Measurements from ENCODE around the gene FARSB.
A peak's percentile ranks its signal among the peaks of the same experiment; 100 is the strongest.

FARSB gene

DNA sequence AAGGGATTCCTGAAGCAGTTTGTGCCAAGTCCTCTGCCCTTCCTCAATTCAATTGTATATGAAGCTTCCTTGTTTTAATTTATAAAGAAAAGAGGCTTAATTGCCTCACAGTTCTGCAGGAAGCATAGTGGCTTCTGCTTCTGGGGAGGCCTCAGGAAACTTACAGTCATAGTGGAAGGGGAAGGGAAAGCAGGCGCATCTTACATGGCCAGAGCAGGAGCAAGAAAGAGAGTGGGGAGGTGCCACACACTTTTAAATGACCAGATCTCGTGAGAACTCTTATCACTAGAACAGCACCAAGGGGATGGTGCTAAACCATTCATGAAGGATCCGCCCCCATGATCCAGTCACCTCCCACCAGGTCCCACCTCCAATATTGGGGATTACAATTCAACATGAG, 117.4 kb downstream of the FARSB start:
- H3K36me3 Mint-ChIP-seq = no peaks in the 10 kb centered on the region
- H3K27me3 Mint-ChIP-seq = peaks cover 8 to 17% of the 10 kb centered on the region in 2 donors
- DNase-seq = peak; percentile 11
- peak; percentile 52 to 73 for ATAC-seq (replicated peaks)
- H3K4me1 Mint-ChIP-seq = peaks cover 5% of the 10 kb centered on the region in 2 donors
- H3K27ac Mint-ChIP-seq = no peak overlapping the region
- H3K9me3 Mint-ChIP-seq = peaks cover 3 to 4% of the 10 kb centered on the region in 2 donors
- H3K4me3 Mint-ChIP-seq = no peak overlapping the region

DNA sequence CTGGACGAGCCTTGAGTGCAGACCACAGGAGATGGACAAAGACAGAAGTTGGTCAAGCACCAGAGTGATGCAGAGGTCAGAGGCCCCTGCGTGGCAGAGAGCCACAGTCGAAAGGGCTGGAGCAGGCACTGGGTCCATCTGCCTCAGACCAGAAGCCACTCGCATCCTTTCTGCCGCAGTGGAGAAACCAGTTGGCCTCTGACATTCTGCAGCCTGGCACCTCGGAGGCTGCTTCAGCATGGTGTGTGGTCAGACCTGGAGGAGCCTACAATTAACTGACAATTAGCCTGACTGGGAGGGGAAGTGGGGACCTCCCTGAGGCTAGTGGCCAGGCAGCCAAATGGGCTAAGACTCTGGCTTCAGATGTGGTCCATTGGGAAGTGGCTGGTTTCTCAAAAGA, 120.4 kb downstream of the FARSB start:
- Mint-ChIP-seq H3K4me1 (peaks cover 5% of the 10 kb centered on the region in 2 donors), H3K9me3 (peaks cover 3 to 4% of the 10 kb centered on the region in 2 donors), H3K36me3 (no peaks in the 10 kb centered on the region), H3K27me3 (peaks cover 6 to 8% of the 10 kb centered on the region in 2 donors), H3K4me3 (no peak overlapping the region), H3K27ac (no peak overlapping the region)
- DNase-seq (no peak), ATAC-seq (replicated peaks) (no peak)

DNA sequence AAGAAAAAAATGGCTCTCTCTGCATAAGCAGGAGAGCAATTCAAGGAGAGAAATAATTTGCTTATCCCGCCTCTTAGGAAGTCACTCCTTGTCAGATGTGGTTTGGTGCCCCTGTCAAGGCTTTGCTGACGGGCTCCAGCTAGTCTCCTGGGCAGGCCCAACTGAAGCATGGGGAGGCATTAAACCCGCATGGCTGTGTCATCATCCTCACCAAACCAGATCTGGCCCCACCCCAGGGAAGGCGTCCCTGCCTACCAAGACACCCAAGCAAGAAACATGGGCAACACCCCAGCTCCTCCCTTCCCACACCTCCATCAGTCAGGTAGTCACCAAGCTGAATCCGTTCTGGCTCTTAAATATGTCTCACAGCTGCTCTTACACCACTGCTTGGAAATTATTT, 123.6 kb downstream of the FARSB start:
- H3K9me3 Mint-ChIP-seq = no peaks in the 10 kb centered on the region
- peaks cover 0 to 4% of the 10 kb centered on the region in 2 donors for H3K27me3 Mint-ChIP-seq
- ATAC-seq (replicated peaks) (no peak), DNase-seq (no peak)
- no peaks in the 10 kb centered on the region for H3K36me3 Mint-ChIP-seq
- H3K4me1 Mint-ChIP-seq = no peaks in the 10 kb centered on the region
- no peak overlapping the region for H3K4me3 Mint-ChIP-seq
- no peak overlapping the region for H3K27ac Mint-ChIP-seq

DNA sequence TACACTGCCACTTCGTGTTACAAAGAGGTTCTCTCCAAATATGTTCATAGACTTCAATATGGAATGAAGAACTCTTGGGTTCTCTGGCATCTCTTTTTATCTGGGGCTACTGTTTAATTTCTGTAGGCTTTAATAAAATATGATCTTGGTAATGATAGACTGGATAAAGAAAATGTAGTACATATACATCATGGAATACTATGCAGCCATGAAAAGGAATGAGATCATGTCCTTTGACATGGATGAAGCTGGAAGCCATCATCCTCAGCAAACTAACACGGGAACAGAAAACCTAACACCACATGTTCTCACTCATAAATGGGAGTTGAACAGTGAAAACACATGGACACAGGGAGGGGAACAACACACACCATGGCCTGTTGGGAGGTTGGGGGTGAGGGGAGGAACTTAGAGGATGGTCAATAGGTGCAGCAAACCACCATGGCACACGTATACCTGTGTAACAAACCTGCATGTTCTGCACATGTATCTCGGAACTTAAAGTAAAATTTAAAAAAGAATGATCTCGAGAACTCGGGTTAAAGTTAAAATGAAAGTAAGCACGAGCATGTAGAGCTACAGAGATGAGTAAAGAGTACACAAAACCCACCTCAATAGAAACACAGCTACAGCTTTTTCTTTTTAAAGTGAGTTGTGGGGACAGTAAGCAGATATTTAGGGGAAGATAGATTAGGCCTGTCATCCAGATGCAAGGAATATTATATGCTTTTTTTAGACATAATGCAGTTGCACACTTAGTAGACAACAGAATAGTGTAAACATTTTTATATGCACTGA, 129.2 kb downstream of the FARSB start:
- peaks cover 0 to 3% of the 10 kb centered on the region in 2 donors for H3K9me3 Mint-ChIP-seq
- H3K27ac Mint-ChIP-seq = no peak overlapping the region
- no peak overlapping the region for H3K4me3 Mint-ChIP-seq
- no peak for ATAC-seq (replicated peaks)
- H3K36me3 Mint-ChIP-seq = peaks cover 0 to 13% of the 10 kb centered on the region in 2 donors
- no peaks in the 10 kb centered on the region for H3K27me3 Mint-ChIP-seq
- DNase-seq = no peak
- no peaks in the 10 kb centered on the region for H3K4me1 Mint-ChIP-seq

DNA sequence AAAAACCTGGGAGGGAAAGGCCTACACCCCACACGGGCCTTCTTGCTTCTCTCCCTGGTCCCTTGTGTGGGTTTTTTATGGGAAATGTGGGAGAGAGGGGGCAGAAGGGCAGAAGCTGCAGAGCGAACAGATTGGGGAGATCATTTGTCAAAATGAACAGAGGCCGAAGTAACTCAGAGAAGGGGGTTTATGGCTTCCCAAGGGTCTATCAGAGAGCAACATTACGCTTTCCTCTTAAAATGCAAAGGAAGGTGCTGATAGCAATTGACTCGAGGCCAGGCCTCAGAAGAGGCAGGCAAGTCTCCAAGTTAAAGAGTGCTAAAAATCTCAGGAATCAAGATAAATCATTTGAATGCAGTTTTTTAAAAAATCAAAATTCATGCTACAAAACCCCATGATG, 130.1 kb downstream of the FARSB start:
- H3K27ac Mint-ChIP-seq = no peak overlapping the region
- no peak for ATAC-seq (replicated peaks)

DNA sequence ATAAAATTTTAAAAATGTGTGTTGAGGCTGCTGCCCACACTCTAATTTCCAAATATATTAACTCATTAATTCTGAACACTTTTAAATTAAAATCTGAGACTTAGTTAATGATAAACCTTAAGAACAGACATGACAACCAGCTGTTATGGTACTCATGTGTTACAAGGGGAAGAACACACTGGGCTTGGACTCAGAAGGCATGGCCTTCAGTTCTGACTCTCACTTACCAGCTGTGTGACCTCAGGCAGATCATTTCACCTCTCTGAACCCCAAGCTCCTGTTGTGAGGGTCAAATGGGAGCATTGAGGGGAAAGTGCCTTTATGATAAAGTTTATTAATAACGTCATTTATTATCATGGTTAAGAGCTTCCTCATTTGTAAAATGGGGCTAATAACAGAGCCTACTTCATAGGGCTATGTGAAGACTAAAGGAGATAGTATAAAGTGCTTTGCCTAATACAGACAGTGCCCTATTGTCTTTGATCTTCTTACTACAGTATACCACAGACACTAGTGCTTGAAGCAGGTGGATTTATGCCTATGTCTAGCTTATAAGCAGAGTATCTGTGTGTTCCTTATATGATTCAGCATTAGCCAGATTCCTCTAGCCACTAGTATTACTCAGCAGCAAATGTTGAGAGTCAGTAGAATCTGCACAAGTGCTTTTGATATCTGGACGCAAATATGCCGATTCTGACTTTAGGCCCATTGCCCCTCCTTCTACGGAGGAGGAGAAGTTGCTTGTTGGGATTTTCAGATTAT, 131.9 kb downstream of the FARSB start:
- H3K27me3 Mint-ChIP-seq = no peaks in the 10 kb centered on the region
- no peaks in the 10 kb centered on the region for H3K4me1 Mint-ChIP-seq
- no peak overlapping the region for H3K27ac Mint-ChIP-seq
- H3K4me3 Mint-ChIP-seq = no peak overlapping the region
- peaks cover 0 to 13% of the 10 kb centered on the region in 2 donors for H3K36me3 Mint-ChIP-seq
- peaks cover 0 to 3% of the 10 kb centered on the region in 2 donors for H3K9me3 Mint-ChIP-seq
- no peak for ATAC-seq (replicated peaks)
- no peak for DNase-seq

More for the DNA sequence above, 130.1 kb downstream of the FARSB start:
- H3K4me3 Mint-ChIP-seq = no peak overlapping the region
- H3K4me1 Mint-ChIP-seq = no peaks in the 10 kb centered on the region
- H3K36me3 Mint-ChIP-seq = peaks cover 0 to 13% of the 10 kb centered on the region in 2 donors
- no peaks in the 10 kb centered on the region for H3K27me3 Mint-ChIP-seq
- H3K9me3 Mint-ChIP-seq = peaks cover 0 to 3% of the 10 kb centered on the region in 2 donors
- no peak for DNase-seq

DNA sequence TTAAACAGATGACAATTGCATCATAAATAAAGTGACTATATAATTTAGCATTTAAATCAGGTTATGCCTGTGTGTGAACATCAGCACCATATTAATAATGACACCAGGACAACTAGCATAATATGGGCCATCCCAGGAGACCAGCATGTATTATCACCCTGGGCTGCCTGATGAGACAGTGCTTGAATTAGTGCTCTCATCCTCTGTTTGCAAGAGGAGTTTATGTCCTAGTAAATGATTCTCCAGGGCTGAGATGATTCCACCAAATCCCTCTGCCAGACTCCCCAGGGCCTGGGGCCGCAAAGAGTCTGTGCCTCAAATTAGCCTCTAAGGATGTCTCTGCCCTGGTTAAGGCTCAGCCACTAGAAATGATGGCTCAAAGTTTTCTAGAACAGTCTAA, 133.8 kb downstream of the FARSB start:
- H3K36me3 Mint-ChIP-seq = peaks cover 0 to 13% of the 10 kb centered on the region in 2 donors
- peaks cover 0 to 3% of the 10 kb centered on the region in 2 donors for H3K9me3 Mint-ChIP-seq
- H3K27ac Mint-ChIP-seq = no peak overlapping the region

DNA sequence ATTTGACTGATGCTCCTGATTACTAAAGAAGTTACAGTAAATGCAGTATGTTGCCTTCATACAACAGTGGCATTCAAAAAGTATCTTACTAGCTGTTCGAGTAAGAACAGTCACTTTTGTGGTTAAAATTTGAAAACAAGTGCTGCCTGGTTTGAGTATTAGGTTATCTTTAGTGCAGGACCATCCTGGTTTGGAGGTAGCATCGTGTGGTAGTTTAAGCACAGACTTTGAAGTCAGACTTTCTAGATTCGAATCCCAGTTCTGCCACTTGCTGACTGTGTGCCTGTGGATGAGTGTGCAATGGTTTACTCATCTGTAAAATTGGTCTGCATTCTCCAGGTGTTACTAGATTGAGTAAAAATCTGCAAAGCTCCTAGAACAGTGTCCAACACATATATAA, 134.8 kb downstream of the FARSB start:
- no peak for ATAC-seq (replicated peaks)
- Mint-ChIP-seq H3K4me1 (no peaks in the 10 kb centered on the region), H3K36me3 (peaks cover 0 to 8% of the 10 kb centered on the region in 2 donors), H3K27me3 (peaks cover 6 to 7% of the 10 kb centered on the region in 2 donors), H3K9me3 (no peaks in the 10 kb centered on the region), H3K4me3 (no peak overlapping the region), H3K27ac (no peak overlapping the region)
- no peak for DNase-seq

More for the DNA sequence above, 133.8 kb downstream of the FARSB start:
- Mint-ChIP-seq H3K4me1 (no peaks in the 10 kb centered on the region), H3K27me3 (peaks cover 3 to 4% of the 10 kb centered on the region in 2 donors), H3K4me3 (no peak overlapping the region)
- DNase-seq (no peak), ATAC-seq (replicated peaks) (no peak)

Data from stimulated activated naive B cell treated with anti-CD40 and anti-IgM and Interleukin-4, amounts not matched to agents 10 μg/mL and 1 μg/mL and 100 μg/mL, for 72 hours (primary cell).